H9 (cell line): ENCODE measurements around the gene IL17RA. TPM values are rescaled to one million over a fixed set of nuclear protein-coding genes. Genes with fewer than 3 reads are reported as not detected.

Experiments used
- DNase-seq: peaks from one replicate; pipeline ENCODE4 v3.0.0-alpha.2; 2017
- H2AFZ ChIP-seq: one replicate; pipeline ENCODE4 v1.6.1; 2013; ENCODE audit warnings: mild to moderate bottlenecking, low read length, control low read depth, moderate library complexity
- H2AK5ac ChIP-seq: 2 replicates; pipeline ENCODE4 v1.6.1; 2013; ENCODE audit warnings: low read length, control low read depth, mixed read lengths; ENCODE audit not compliant: insufficient read length
- H2BK120ac ChIP-seq: one replicate; pipeline ENCODE4 v1.6.1; 2013; ENCODE audit warnings: low read depth, mild to moderate bottlenecking, low read length, control low read depth, inconsistent platforms; ENCODE audit not compliant: poor library complexity, severe bottlenecking
- H2BK12ac ChIP-seq: 2 replicates; pipeline ENCODE4 v1.6.1; 2013; ENCODE audit warnings: low read length, control low read depth, mixed read lengths, low read depth; ENCODE audit not compliant: insufficient read length
- H2BK15ac ChIP-seq: 2 replicates; pipeline ENCODE4 v1.6.1; 2013; ENCODE audit warnings: low read depth, low read length, control low read depth
- H2BK20ac ChIP-seq: one replicate; pipeline ENCODE4 v1.6.1; 2013; ENCODE audit warnings: low read depth, mild to moderate bottlenecking, low read length, control low read depth, inconsistent platforms; ENCODE audit not compliant: poor library complexity, severe bottlenecking
- H2BK5ac ChIP-seq: 2 replicates; pipeline ENCODE4 v1.6.1; 2013; ENCODE audit warnings: low read length, control low read depth, mixed read lengths; ENCODE audit not compliant: insufficient read length
- H3K14ac ChIP-seq: 2 replicates; pipeline ENCODE4 v1.6.1; 2013; ENCODE audit warnings: low read length, control low read depth; ENCODE audit not compliant: insufficient read depth
- H3K18ac ChIP-seq: 2 replicates; pipeline ENCODE4 v1.6.1; 2013; ENCODE audit warnings: low read depth, mild to moderate bottlenecking, mixed read lengths, low read length, control low read depth; ENCODE audit not compliant: insufficient read length
- H3K23ac ChIP-seq: 2 replicates; pipeline ENCODE4 v1.6.1; 2013; ENCODE audit warnings: low read length, control low read depth, mixed read lengths, low read depth; ENCODE audit not compliant: insufficient read length
- H3K23me2 ChIP-seq: 2 replicates; pipeline ENCODE4 v1.6.1; 2013; ENCODE audit warnings: low read depth, mild to moderate bottlenecking, mixed read lengths, low read length, control low read depth; ENCODE audit not compliant: insufficient read length, poor library complexity, severe bottlenecking
- H3K27ac ChIP-seq: 2 replicates; pipeline ENCODE4 v1.5.1; 2013; ENCODE audit warnings: low read length, control low read depth, mixed read lengths, low read depth; ENCODE audit not compliant: insufficient read length
- H3K27me3 ChIP-seq: 2 replicates; pipeline ENCODE4 v1.6.1; 2013; ENCODE audit warnings: low read length, control low read depth, inconsistent platforms; ENCODE audit not compliant: insufficient read depth
- H3K4ac ChIP-seq: 2 replicates; pipeline ENCODE4 v1.6.1; 2013; ENCODE audit warnings: low read depth, mild to moderate bottlenecking, control low read depth, inconsistent platforms, low read length, moderate library complexity
- H3K4me1 ChIP-seq: 2 replicates; pipeline ENCODE4 v1.6.1; 2013; ENCODE audit warnings: low read length, control low read depth, inconsistent platforms; ENCODE audit not compliant: insufficient read depth
- H3K4me2 ChIP-seq: 2 replicates; pipeline ENCODE4 v1.6.1; 2013; ENCODE audit warnings: low read length, control low read depth, mixed read lengths; ENCODE audit not compliant: insufficient read length, insufficient read depth
- H3K56ac ChIP-seq: 2 replicates; pipeline ENCODE4 v1.6.1; 2013; ENCODE audit warnings: low read depth, mild to moderate bottlenecking, mixed read lengths, low read length, control low read depth; ENCODE audit not compliant: insufficient read length
- H3K79me1 ChIP-seq: 2 replicates; pipeline ENCODE4 v1.6.1; 2013; ENCODE audit warnings: low read depth, mild to moderate bottlenecking, moderate library complexity, low read length, control low read depth, inconsistent platforms; ENCODE audit not compliant: insufficient read depth, poor library complexity, severe bottlenecking
- H3K79me2 ChIP-seq: 2 replicates; pipeline ENCODE4 v1.6.1; 2013; ENCODE audit warnings: low read length, control low read depth, inconsistent platforms; ENCODE audit not compliant: insufficient read depth
- H3K9ac ChIP-seq: 2 replicates; pipeline ENCODE4 v1.6.1; 2013; ENCODE audit warnings: low read length, control low read depth, mixed read lengths; ENCODE audit not compliant: insufficient read length; ENCODE audit errors: extremely low read depth
- H3K9me3 ChIP-seq: one replicate; pipeline ENCODE4 v1.6.1; 2013; ENCODE audit warnings: low read depth, low read length, inconsistent platforms; ENCODE audit not compliant: control insufficient read depth
- H3T11ph ChIP-seq: one replicate; pipeline ENCODE4 v1.6.1; 2013; ENCODE audit warnings: mild to moderate bottlenecking, low read length, control low read depth, inconsistent platforms
- H4K20me1 ChIP-seq: one replicate; pipeline ENCODE4 v1.6.1; 2013; ENCODE audit not compliant: control insufficient read depth, insufficient read length, insufficient read depth
- H4K5ac ChIP-seq: 2 replicates; pipeline ENCODE4 v1.6.1; 2013; ENCODE audit warnings: low read depth, mild to moderate bottlenecking, mixed read lengths, low read length, control low read depth; ENCODE audit not compliant: insufficient read length
- H4K8ac ChIP-seq: replicated peaks from 2 replicates; pipeline ENCODE4 v1.6.1; 2013; ENCODE audit warnings: low read length, control low read depth, mixed read lengths, low read depth; ENCODE audit not compliant: insufficient read length
- H4K91ac ChIP-seq: 2 replicates; pipeline ENCODE4 v1.6.1; 2013; ENCODE audit warnings: low read depth, mild to moderate bottlenecking, moderate library complexity, mixed read lengths, low read length, control low read depth; ENCODE audit not compliant: insufficient read length
- H3K27ac Mint-ChIP-seq, 3 experiments: 2 replicates in 2 of 3; 3 replicates in 1 of 3; pipeline ENCODE4 v1.8.0; 2020 to 2021; ENCODE audit warnings: mixed read lengths in 3 of 3, mild to moderate bottlenecking in 1 of 3, moderate library complexity in 1 of 3
- H3K27me3 Mint-ChIP-seq: 2 replicates; pipeline ENCODE4 v1.8.0; 2021; ENCODE audit warnings: low read depth, mild to moderate bottlenecking, moderate library complexity, mixed read lengths
- H3K36me3 Mint-ChIP-seq, 3 experiments: 2 replicates in 2 of 3; 3 replicates in 1 of 3; pipeline ENCODE4 v1.8.0; 2020 to 2021; ENCODE audit warnings: low read depth in 3 of 3, mixed read lengths in 3 of 3; ENCODE audit not compliant: insufficient read depth in 1 of 3
- H3K4me1 Mint-ChIP-seq, 2 experiments: 2 replicates each; pipeline ENCODE4 v1.8.0; 2020; ENCODE audit warnings: mixed read lengths in 2 of 2
- H3K4me3 Mint-ChIP-seq, 2 experiments: 2 replicates in 1 of 2; 3 replicates in 1 of 2; pipeline ENCODE4 v1.8.0; 2020 to 2021; ENCODE audit warnings: mild to moderate bottlenecking in 2 of 2, mixed read lengths in 2 of 2, moderate library complexity in 1 of 2
- H3K9me3 Mint-ChIP-seq, 2 experiments: 2 replicates in 1 of 2; 3 replicates in 1 of 2; pipeline ENCODE4 v1.8.0; 2020; ENCODE audit warnings: mild to moderate bottlenecking in 2 of 2, mixed read lengths in 2 of 2, moderate library complexity in 1 of 2
- WGBS: extraction: QIAGEN DNeasy Blood & Tissue Kit; methylation state at CpG from one replicate; pipeline ENCODE4 v1.1.7; 2013; ENCODE audit warnings: missing lambda C conversion rate, low lambda C conversion rate, mixed read lengths; ENCODE audit not compliant: insufficient read length; ENCODE audit errors: extremely low coverage; 5-methylcytosine and 5-hydroxymethylcytosine counted together
- total RNA-seq: library from RNA; stranded (reverse); gene quantifications from 2 replicates; pipeline ENCODE4 v1.2.1, GENCODE V29; 2021
- TF ChIP-seq, protein P1 (sequence below): fragments of 200-600 bp; sonication (generic); conservative IDR thresholded peaks from 3 replicates; pipeline ENCODE4 v1.8.0; 2021; ENCODE audit warnings: antibody characterized with exemption, mild to moderate bottlenecking

Gene IL17RA
- total RNA-seq, 1 experiment from 2014 or later, result 12.4 TPM

DNA sequence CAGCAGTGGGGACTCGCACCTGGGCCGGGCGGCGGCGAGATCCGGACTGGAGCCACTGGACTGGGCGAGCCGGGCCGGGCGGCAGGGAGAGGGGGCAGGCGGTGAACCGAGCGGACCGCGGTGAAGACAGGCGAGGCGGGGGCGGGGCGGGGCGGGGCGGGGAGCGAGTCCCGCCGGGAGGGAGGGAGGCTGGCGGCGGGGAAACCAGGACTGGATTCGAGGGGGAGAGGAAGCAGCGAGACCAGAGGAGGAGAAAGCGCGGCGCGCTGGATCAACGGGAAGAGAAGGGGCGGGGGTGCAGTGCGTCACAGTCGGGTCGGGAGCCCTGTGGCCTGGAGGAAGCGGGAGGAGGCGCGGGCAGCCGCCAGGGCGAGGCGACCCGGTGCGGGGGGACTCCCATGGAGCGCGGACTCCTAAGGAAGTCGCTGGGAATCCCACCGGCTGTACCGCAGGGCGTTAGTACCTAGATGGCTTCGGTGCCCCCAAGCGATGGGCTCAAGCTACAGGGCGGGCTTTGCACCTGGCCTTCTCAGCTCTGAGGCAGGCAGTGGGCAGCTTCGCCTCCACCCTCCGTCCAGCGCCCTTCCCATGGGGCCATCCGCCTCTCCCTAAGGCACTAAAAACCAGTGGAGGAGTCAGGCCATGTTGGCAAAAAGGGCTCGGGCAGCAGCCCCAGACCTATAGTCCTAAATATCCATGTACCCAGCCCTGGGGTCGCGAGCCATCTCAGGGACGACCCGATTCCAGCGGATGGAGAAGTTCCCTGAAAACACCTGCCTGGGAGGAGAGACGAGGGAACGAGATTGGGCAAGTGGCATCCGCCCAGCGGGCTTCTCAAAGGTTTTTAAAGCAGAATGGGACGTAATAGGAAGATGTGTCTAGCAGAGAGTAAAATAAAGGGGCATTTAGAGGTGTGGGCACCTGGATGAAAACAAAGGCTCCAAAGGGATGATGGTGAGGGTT, 36.7 kb downstream of the IL17RA start, which contains the start of gene TMEM121B:
Gene TMEM121B (minus strand): TSS at position 128 of the 963 bp plus-strand sequence. CDS start 233 bp downstream, outside the sequence.
- Histone ChIP-seq H3K27ac (no peak within 1 kb of the TSS), H3K56ac (no peak within 1 kb of the TSS), H2BK20ac (no peak within 1 kb of the TSS), H4K91ac (no peak within 1 kb of the TSS), H4K5ac (no peak within 1 kb of the TSS), H4K20me1 (no peaks in the 10 kb centered on the region), H3K14ac (peak within 1 kb of the TSS; percentile 81), H3K23ac (no peak within 1 kb of the TSS), H4K8ac (no peak within 1 kb of the TSS), H3K4me2 (peak within 1 kb of the TSS; percentile 45), H3K4me1 (no peaks in the 10 kb centered on the region; the same call in 1 of the 2 replicates), H3K9ac (peak within 1 kb of the TSS; percentile 14), H3K79me2 (no peaks in the 10 kb centered on the region), H3K4ac (no peak within 1 kb of the TSS), H3K18ac (peak within 1 kb of the TSS; percentile 80), H2BK15ac (no peak within 1 kb of the TSS), H3K27me3 (no peaks in the 10 kb centered on the region), H3T11ph (no peak within 1 kb of the TSS), H2AK5ac (no peak within 1 kb of the TSS), H2AFZ (no peak within 1 kb of the TSS), H2BK5ac (no peak within 1 kb of the TSS), H3K79me1 (no peaks in the 10 kb centered on the region), H2BK12ac (no peak within 1 kb of the TSS), H2BK120ac (no peak within 1 kb of the TSS), H3K23me2 (peaks cover 6% of the 10 kb centered on the region), H3K9me3 (no peaks in the 10 kb centered on the region)
- peak within 1 kb of the TSS; percentile 73 to 87 for H3K4me3 Mint-ChIP-seq
- peaks cover 7% of the 10 kb centered on the region for H3K27me3 Mint-ChIP-seq
- peaks cover 0 to 4% (median 0%) of the 10 kb centered on the region in 3 experiments; a peak in 2 of 7 replicates for H3K36me3 Mint-ChIP-seq
- no peaks in the 10 kb centered on the region for H3K9me3 Mint-ChIP-seq
- TF ChIP-seq, protein P1, sequence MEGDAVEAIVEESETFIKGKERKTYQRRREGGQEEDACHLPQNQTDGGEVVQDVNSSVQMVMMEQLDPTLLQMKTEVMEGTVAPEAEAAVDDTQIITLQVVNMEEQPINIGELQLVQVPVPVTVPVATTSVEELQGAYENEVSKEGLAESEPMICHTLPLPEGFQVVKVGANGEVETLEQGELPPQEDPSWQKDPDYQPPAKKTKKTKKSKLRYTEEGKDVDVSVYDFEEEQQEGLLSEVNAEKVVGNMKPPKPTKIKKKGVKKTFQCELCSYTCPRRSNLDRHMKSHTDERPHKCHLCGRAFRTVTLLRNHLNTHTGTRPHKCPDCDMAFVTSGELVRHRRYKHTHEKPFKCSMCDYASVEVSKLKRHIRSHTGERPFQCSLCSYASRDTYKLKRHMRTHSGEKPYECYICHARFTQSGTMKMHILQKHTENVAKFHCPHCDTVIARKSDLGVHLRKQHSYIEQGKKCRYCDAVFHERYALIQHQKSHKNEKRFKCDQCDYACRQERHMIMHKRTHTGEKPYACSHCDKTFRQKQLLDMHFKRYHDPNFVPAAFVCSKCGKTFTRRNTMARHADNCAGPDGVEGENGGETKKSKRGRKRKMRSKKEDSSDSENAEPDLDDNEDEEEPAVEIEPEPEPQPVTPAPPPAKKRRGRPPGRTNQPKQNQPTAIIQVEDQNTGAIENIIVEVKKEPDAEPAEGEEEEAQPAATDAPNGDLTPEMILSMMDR, result no peak
- no CpG with 5 or more reads among the region's 69 CpGs for WGBS
- peaks cover 29 to 33% of the 10 kb centered on the region in 2 experiments for H3K4me1 Mint-ChIP-seq
- H3K27ac Mint-ChIP-seq, result peak within 1 kb of the TSS in 1 of 3 experiments; percentile 10; a peak in 1 of 7 replicates
- peak; percentile 95 for DNase-seq
